ENCODE measurements around the gene MORN3. TPM values are rescaled to one million over a fixed set of nuclear protein-coding genes. Genes with fewer than 3 reads are reported as not detected.
"Not testable (repeated sequence)": the region's sequence is repeated elsewhere in the genome, so short reads cannot be mapped to it uniquely, and the experiment has no call there.

MORN3 gene
- total and polyA plus RNA-seq, 8 donors, result 0.17 to 2.8 (median 1.5) TPM

GRCh38 chr12:121701667-121702277 lies 32.3 kb upstream of the MORN3 start:
- peak overlapping the region; percentile 49 to 77 for H3K27ac ChIP-seq
- H3K4me1 ChIP-seq, result no peaks in the 10 kb centered on the region
- H3K9me3 ChIP-seq, result no peaks in the 10 kb centered on the region
- TF ChIP-seq CTCF (IDR thresholded peaks at IDR 0.05), result no peak
- no peaks in the 10 kb centered on the region for H3K27me3 ChIP-seq
- no peaks in the 10 kb centered on the region for H3K36me3 ChIP-seq
- DNase-seq (peak in 1 of 4 donors; percentile 63), ATAC-seq (peak; percentile 94)
- no peak overlapping the region for H3K4me3 ChIP-seq
- intact Hi-C loops (cut with DNase I), result no loop called here

GRCh38 chr12:121697861-121698260 lies 28.4 kb upstream of the MORN3 start:
- H3K36me3 ChIP-seq, DNase-seq, H3K4me3 ChIP-seq, H3K27me3 ChIP-seq, H3K9me3 ChIP-seq, ATAC-seq, H3K27ac ChIP-seq, H3K4me1 ChIP-seq: not testable (repeated sequence)
- intact Hi-C loops (cut with DNase I), result loop anchor here in 1 of 2 donors (5.0 kb wide), 1 partner anchor 74 kb away; no protein-coding TSS in a partner anchor

- no peaks in the 10 kb centered on the region for H3K27me3 ChIP-seq
- peak; percentile 66 to 67 for TF ChIP-seq CTCF (IDR thresholded peaks at IDR 0.05)
- no peaks in the 10 kb centered on the region for H3K9me3 ChIP-seq
- H3K27ac ChIP-seq, result no peak overlapping the region
- no peak overlapping the region for H3K4me3 ChIP-seq
- H3K36me3 ChIP-seq, result no peaks in the 10 kb centered on the region
- intact Hi-C loops (cut with DNase I), result loop anchor here in 1 of 2 donors (5.0 kb wide), 1 partner anchor 75 kb away; no protein-coding TSS in a partner anchor
- DNase-seq (peak in 1 of 4 donors; percentile 63), ATAC-seq (peak; percentile 30)
- H3K4me1 ChIP-seq, result no peaks in the 10 kb centered on the region
These were observed 27.7 kb upstream of the MORN3 start for GRCh38 chr12:121697093-121697698.

DNA sequence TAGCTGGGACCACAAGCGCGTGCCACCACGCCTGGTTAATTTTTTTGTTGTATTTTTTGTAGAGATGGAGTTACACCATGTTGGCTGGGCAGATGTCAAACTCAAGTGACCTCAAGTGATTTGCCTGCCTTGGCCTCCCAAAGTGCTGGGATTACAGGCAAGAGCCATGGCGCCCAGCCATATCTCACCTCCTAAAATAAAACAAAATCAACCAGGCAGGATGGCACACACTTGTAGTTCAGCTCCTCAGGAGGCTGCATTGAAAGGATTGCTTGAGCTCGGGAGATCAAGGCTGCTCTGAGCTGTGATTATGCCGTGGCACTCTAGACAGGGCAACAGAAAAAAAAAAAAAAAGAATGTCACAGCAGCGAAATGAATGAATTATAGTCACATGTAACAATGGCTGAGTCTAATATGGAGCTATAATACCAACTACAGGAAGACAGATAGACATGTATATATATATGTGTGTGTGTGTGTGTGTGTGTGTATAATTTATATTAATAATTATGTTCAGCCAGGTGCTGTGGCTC lies 23.8 kb upstream of the MORN3 start:
- intact Hi-C loops (cut with DNase I), result no loop called here
- ATAC-seq (no peak), DNase-seq (no peak)
- no peak for TF ChIP-seq CTCF (IDR thresholded peaks at IDR 0.05)
- H3K4me1 ChIP-seq, result no peaks in the 10 kb centered on the region
- H3K9me3 ChIP-seq, result no peaks in the 10 kb centered on the region
- H3K27ac ChIP-seq, result no peak overlapping the region
- no peaks in the 10 kb centered on the region for H3K36me3 ChIP-seq
- no peak overlapping the region for H3K4me3 ChIP-seq
- H3K27me3 ChIP-seq, result no peaks in the 10 kb centered on the region

- H3K36me3 ChIP-seq; H3K9me3 ChIP-seq; H3K27ac ChIP-seq; intact Hi-C loops (cut with DNase I); H3K4me3 ChIP-seq; H3K4me1 ChIP-seq; ATAC-seq; H3K27me3 ChIP-seq; DNase-seq: not testable (repeated sequence)
These were observed 23.3 kb upstream of the MORN3 start for GRCh38 chr12:121692744-121693143.

- no peaks in the 10 kb centered on the region for H3K9me3 ChIP-seq
- ATAC-seq (no peak), DNase-seq (no peak)
- H3K27ac ChIP-seq, result no peak overlapping the region
- no peaks in the 10 kb centered on the region for H3K36me3 ChIP-seq
- H3K27me3 ChIP-seq, result no peaks in the 10 kb centered on the region
- H3K4me3 ChIP-seq, result no peak overlapping the region
- intact Hi-C loops (cut with DNase I), result loop anchor here in 1 of 2 donors (10.0 kb wide), 1 partner anchor 195 kb away; no protein-coding TSS in a partner anchor
- no peak for TF ChIP-seq CTCF (IDR thresholded peaks at IDR 0.05)
- peaks cover 0 to 12% of the 10 kb centered on the region in 2 donors for H3K4me1 ChIP-seq
These were observed 20.0 kb upstream of the MORN3 start for GRCh38 chr12:121689430-121689829.
